Activated CD8-positive, alpha-beta memory T cell treated with anti-CD3 and anti-CD28 coated beads for 48 hours (primary cell): ENCODE data around the gene MPPED2.

Experiments used
- DNase-seq, 3 experiments: peaks; one replicate each; pipeline ENCODE4 v3.0.0-alpha.2; 2020; ENCODE audit warnings: low read depth in 2 of 3, low spot score in 2 of 3

The MPPED2 gene

GRCh38 chr11:30365793-30366517, 220.2 kb downstream of the MPPED2 start:
- DNase-seq, result no peak

- no peak for DNase-seq
Measured at GRCh38 chr11:30364837-30365482, 221.2 kb downstream of the MPPED2 start.

- no peak for DNase-seq
Measured at GRCh38 chr11:30364139-30364836, 221.9 kb downstream of the MPPED2 start.

- no peak for DNase-seq
Measured at GRCh38 chr11:30360741-30361140, 225.4 kb downstream of the MPPED2 start.
